HEK293 (cell line): ENCODE measurements around the gene ELMO1.

ENCODE experiments used
- CTCF ChIA-PET: fragments of 350-600 bp; formaldehyde crosslinking; extraction: SDS; loops from one replicate; lab custom pipeline; 2021; ENCODE audit warnings: antibody characterized with exemption; lab: Yijun Ruan, JAX
- POLR2A ChIA-PET: fragments of 300-600 bp; formaldehyde crosslinking; extraction: SDS; loops from one replicate; lab custom pipeline; 2020; ENCODE audit warnings: antibody characterized with exemption, inconsistent platforms; lab: Yijun Ruan, JAX
- H3K27ac ChIP-seq: fragments of 200-500 bp; sonication (Bioruptor generic); 2 replicates; pipeline ENCODE4 v1.5.1; 2014; ENCODE audit warnings: low read depth, low read length, control low read depth, inconsistent platforms; ENCODE audit errors: extremely low read depth
- H3K36me3 ChIP-seq, 2 experiments: fragments of 200-500 bp in 1 of 2; sonication (Bioruptor generic) in 1 of 2; 1 replicate in 1 of 2; 2 replicates in 1 of 2; pipeline ENCODE4 v1.5.1; 2014 to 2017; ENCODE audit warnings: inconsistent platforms in 2 of 2, low read length in 2 of 2; ENCODE audit not compliant: control insufficient read depth in 2 of 2, insufficient read depth in 1 of 2
- H3K4me1 ChIP-seq: fragments of 200-500 bp; sonication (Bioruptor generic); 2 replicates; pipeline ENCODE4 v1.5.1; 2014; ENCODE audit warnings: mild to moderate bottlenecking, low read length, inconsistent platforms; ENCODE audit not compliant: control insufficient read depth, insufficient read depth
- H3K4me3 ChIP-seq: 2 replicates; pipeline ENCODE4 v1.5.1; 2011; ENCODE audit warnings: low read depth, mild to moderate bottlenecking, control low read depth, low read length, moderate library complexity
- H3K9me3 ChIP-seq: fragments of 200-500 bp; sonication (Bioruptor generic); 2 replicates; pipeline ENCODE4 v1.5.1; 2014; ENCODE audit warnings: low read depth, low read length, inconsistent platforms; ENCODE audit not compliant: control insufficient read depth, insufficient read depth
- AEBP2 ChIP-seq: fragments of 450-650 bp; formaldehyde crosslinking; IDR thresholded peaks from 2 replicates; pipeline ENCODE4 v1.5.1; 2016; ENCODE audit warnings: missing biosample characterization, missing genetic modification characterization, borderline replicate concordance
- PRDM1 ChIP-seq: fragments of 450-650 bp; formaldehyde crosslinking; IDR thresholded peaks from 2 replicates; pipeline ENCODE4; 2016; ENCODE audit warnings: missing biosample characterization, missing genetic modification characterization
- SALL2 ChIP-seq: fragments of 450-650 bp; formaldehyde crosslinking; IDR thresholded peaks from 2 replicates; pipeline ENCODE4 v1.5.0; 2017; ENCODE audit warnings: missing biosample characterization, mild to moderate bottlenecking, missing genetic modification characterization, borderline replicate concordance
- TCF7L2 ChIP-seq: IDR thresholded peaks from 2 replicates; pipeline ENCODE4 v1.6.1; 2011; ENCODE audit warnings: low read depth, mild to moderate bottlenecking, inconsistent platforms, low read length, moderate library complexity, borderline replicate concordance
- ZBTB48 ChIP-seq: fragments of 450-650 bp; formaldehyde crosslinking; IDR thresholded peaks from 2 replicates; pipeline ENCODE4 v1.5.1; 2016; ENCODE audit warnings: missing biosample characterization, missing genetic modification characterization
- ZNF121 ChIP-seq: fragments of 450-650 bp; formaldehyde crosslinking; IDR thresholded peaks from 2 replicates; pipeline ENCODE4 v1.5.1; 2016; ENCODE audit warnings: missing biosample characterization, missing genetic modification characterization
- ZNF132 ChIP-seq: fragments of 450-650 bp; formaldehyde crosslinking; IDR thresholded peaks from 2 replicates; pipeline ENCODE4 v1.5.1; 2017; ENCODE audit warnings: missing biosample characterization, missing genetic modification characterization, borderline replicate concordance
- ZNF19 ChIP-seq: fragments of 450-650 bp; formaldehyde crosslinking; IDR thresholded peaks from 2 replicates; pipeline ENCODE4; 2016; ENCODE audit warnings: missing biosample characterization, missing genetic modification characterization, low read depth
- ZNF211 ChIP-seq: fragments of 450-650 bp; formaldehyde crosslinking; IDR thresholded peaks from 2 replicates; pipeline ENCODE4 v1.5.1; 2016; ENCODE audit warnings: low read depth, missing biosample characterization, missing genetic modification characterization
- ZNF223 ChIP-seq: fragments of 450-650 bp; formaldehyde crosslinking; IDR thresholded peaks from 2 replicates; pipeline ENCODE4 v1.5.1; 2016; ENCODE audit warnings: missing biosample characterization, missing genetic modification characterization
- ZNF26 ChIP-seq: fragments of 450-650 bp; formaldehyde crosslinking; IDR thresholded peaks from 2 replicates; pipeline ENCODE4 v1.5.1; 2016; ENCODE audit warnings: missing biosample characterization, missing genetic modification characterization
- ZNF292 ChIP-seq: fragments of 450-650 bp; formaldehyde crosslinking; IDR thresholded peaks from 2 replicates; pipeline ENCODE4 v1.5.1; 2016; ENCODE audit warnings: low read depth, missing biosample characterization, missing genetic modification characterization, borderline replicate concordance
- ZNF341 ChIP-seq: fragments of 450-650 bp; formaldehyde crosslinking; IDR thresholded peaks from 2 replicates; pipeline ENCODE4; 2016; ENCODE audit warnings: low read depth, missing biosample characterization, missing genetic modification characterization
- ZNF544 ChIP-seq: fragments of 450-650 bp; formaldehyde crosslinking; IDR thresholded peaks from 2 replicates; pipeline ENCODE4 v1.5.0; 2017; ENCODE audit warnings: missing biosample characterization, missing genetic modification characterization
- ZNF645 ChIP-seq: fragments of 450-650 bp; formaldehyde crosslinking; IDR thresholded peaks from 2 replicates; pipeline ENCODE4; 2016; ENCODE audit warnings: missing biosample characterization, missing genetic modification characterization
- ZNF654 ChIP-seq: fragments of 450-650 bp; formaldehyde crosslinking; IDR thresholded peaks from 2 replicates; pipeline ENCODE4 v1.5.1; 2016; ENCODE audit warnings: low read depth, missing biosample characterization, missing genetic modification characterization
- ZNF785 ChIP-seq: fragments of 450-650 bp; formaldehyde crosslinking; IDR thresholded peaks from 2 replicates; pipeline ENCODE4 v1.5.1; 2016; ENCODE audit warnings: missing biosample characterization, missing genetic modification characterization
- ZNF830 ChIP-seq: fragments of 450-650 bp; IDR thresholded peaks from 2 replicates; pipeline ENCODE4 v1.5.0; 2018; ENCODE audit warnings: missing biosample characterization, missing genetic modification characterization, low read depth, mild to moderate bottlenecking, moderate library complexity
- ZNF837 ChIP-seq: fragments of 450-650 bp; formaldehyde crosslinking; IDR thresholded peaks from 2 replicates; pipeline ENCODE4 v1.5.1; 2016; ENCODE audit warnings: missing biosample characterization, missing genetic modification characterization
- ZSCAN16 ChIP-seq: fragments of 450-650 bp; formaldehyde crosslinking; IDR thresholded peaks from 2 replicates; pipeline ENCODE4 v1.5.1; 2016; ENCODE audit warnings: missing biosample characterization, missing genetic modification characterization
- ZSCAN18 ChIP-seq: fragments of 450-650 bp; formaldehyde crosslinking; IDR thresholded peaks from 2 replicates; pipeline ENCODE4 v1.5.1; 2016; ENCODE audit warnings: missing biosample characterization, missing genetic modification characterization

ELMO1 gene

GRCh38 chr7:36811807-36812206 is 636.9 kb downstream of the ELMO1 start:
- CTCF ChIA-PET, result no interaction called here
- TF ChIP-seq ZNF19 (tag by site-specific recombination), result no peak
- no peak for TF ChIP-seq ZSCAN18 (tag by site-specific recombination)
- no peak for TF ChIP-seq SALL2 (tag by site-specific recombination)
- no peak for TF ChIP-seq ZNF223
- no peak for TF ChIP-seq AEBP2
- no peak for TF ChIP-seq ZNF654 (tag by site-specific recombination)
- no peak for TF ChIP-seq ZNF544
- TF ChIP-seq ZNF26 (tag by site-specific recombination), result no peak
- TF ChIP-seq ZNF837 (tag by site-specific recombination), result no peak
- TF ChIP-seq ZNF341, result no peak
- no peak for TF ChIP-seq TCF7L2
- POLR2A ChIA-PET, result no interaction called here

GRCh38 chr7:36810489-36810888 is 638.2 kb downstream of the ELMO1 start:
- CTCF ChIA-PET, result interaction anchor here (1.1 kb wide), 3 partner anchors 16 to 323 kb away, joined by 3 to 6 read pairs (median 5); no protein-coding TSS in a partner anchor
- no peak for TF ChIP-seq PRDM1 (tag by site-specific recombination)
- TF ChIP-seq ZNF830, result no peak
- no peak for TF ChIP-seq ZNF121 (tag by site-specific recombination)
- no peak for TF ChIP-seq ZNF132 (tag by site-specific recombination)
- TF ChIP-seq ZSCAN16 (tag by site-specific recombination), result no peak
- no peak for TF ChIP-seq ZBTB48 (tag by site-specific recombination)
- no peak for TF ChIP-seq ZNF211 (tag by site-specific recombination)
- no peak for TF ChIP-seq ZNF292
- TF ChIP-seq ZNF645 (tag by site-specific recombination), result no peak
- TF ChIP-seq ZNF785 (tag by site-specific recombination), result no peak
- no peak for TF ChIP-seq ZNF544
- H3K36me3 ChIP-seq, result no peaks in the 10 kb centered on the region
- no peaks in the 10 kb centered on the region for H3K4me1 ChIP-seq
- H3K9me3 ChIP-seq, result no peaks in the 10 kb centered on the region
- POLR2A ChIA-PET, result no interaction called here
- H3K27ac ChIP-seq, result no peak overlapping the region
- H3K4me3 ChIP-seq, result no peak overlapping the region

More at GRCh38 chr7:36811807-36812206, 636.9 kb downstream of the ELMO1 start:
- no peaks in the 10 kb centered on the region for H3K36me3 ChIP-seq
- no peaks in the 10 kb centered on the region for H3K4me1 ChIP-seq
- no peaks in the 10 kb centered on the region for H3K9me3 ChIP-seq
- H3K4me3 ChIP-seq, result no peak overlapping the region
- no peak overlapping the region for H3K27ac ChIP-seq
